Neural progenitor cell (in vitro differentiated cells): ENCODE data around the gene MRPL17.
A peak's percentile ranks its signal among the peaks of the same experiment; 100 is the strongest.

ENCODE experiments used
- EZH2phosphoT487 ChIP-seq: fragments of 200-600 bp; sonication (generic); IDR thresholded peaks from 2 replicates; pipeline ENCODE4 v1.6.1; 2017; ENCODE audit warnings: antibody characterized with exemption
- TF ChIP-seq, protein P1 (sequence below): fragments of 200-600 bp; sonication (generic); IDR thresholded peaks from 2 replicates; pipeline ENCODE4 v1.5.1; 2017; ENCODE audit warnings: antibody characterized with exemption, mild to moderate bottlenecking

DNA sequence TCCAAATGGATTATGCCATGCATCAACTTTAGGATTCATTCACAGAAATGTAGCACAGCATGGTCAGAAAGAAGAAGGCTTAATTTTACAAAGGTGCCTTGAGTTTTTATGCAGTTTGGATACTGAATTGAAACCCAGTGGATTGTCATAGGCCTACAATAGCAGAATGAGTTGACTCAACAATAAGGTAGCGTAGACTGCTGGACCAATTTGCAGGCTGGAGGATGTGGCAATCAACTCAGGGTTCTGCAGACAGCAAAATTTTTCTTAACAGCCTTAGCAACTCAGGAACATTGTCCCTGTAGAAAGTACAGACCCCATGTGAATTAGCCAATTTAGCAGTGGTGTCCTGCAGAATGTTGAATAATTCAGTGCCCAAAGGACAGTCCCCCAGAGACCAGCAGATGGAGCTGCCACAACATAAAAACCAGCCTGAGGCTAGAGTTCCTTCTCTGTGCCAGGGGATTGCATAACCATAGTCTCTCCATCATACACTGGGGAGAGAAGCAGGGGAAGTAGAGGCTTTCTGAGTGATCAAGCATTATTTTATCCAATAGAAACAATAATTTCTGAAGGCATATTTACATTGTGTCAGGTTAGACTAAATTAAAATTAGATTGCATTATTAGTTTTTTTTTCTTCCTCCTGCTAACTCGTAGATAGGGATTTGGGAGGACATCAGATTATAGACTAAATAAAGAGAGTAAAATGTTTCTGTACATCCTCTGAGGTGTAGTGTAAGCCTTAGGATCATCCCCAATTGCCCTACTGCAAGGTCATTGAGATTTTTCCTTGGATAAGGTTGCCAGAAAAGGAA, 20.3 kb upstream of the MRPL17 start:
- TF ChIP-seq, protein P1, sequence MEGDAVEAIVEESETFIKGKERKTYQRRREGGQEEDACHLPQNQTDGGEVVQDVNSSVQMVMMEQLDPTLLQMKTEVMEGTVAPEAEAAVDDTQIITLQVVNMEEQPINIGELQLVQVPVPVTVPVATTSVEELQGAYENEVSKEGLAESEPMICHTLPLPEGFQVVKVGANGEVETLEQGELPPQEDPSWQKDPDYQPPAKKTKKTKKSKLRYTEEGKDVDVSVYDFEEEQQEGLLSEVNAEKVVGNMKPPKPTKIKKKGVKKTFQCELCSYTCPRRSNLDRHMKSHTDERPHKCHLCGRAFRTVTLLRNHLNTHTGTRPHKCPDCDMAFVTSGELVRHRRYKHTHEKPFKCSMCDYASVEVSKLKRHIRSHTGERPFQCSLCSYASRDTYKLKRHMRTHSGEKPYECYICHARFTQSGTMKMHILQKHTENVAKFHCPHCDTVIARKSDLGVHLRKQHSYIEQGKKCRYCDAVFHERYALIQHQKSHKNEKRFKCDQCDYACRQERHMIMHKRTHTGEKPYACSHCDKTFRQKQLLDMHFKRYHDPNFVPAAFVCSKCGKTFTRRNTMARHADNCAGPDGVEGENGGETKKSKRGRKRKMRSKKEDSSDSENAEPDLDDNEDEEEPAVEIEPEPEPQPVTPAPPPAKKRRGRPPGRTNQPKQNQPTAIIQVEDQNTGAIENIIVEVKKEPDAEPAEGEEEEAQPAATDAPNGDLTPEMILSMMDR, result peak; percentile 69
- no peak for TF ChIP-seq EZH2phosphoT487
